HUDEP-2 (cell line): Measurements from ENCODE around the gene ITGA2B.
"Not testable (repeated sequence)": the region's sequence is repeated elsewhere in the genome, so short reads cannot be mapped to it uniquely, and the experiment has no call there.

Source experiments
- DNase-seq, 76 experiments: peaks; one replicate each; lab custom pipeline; 2025; ENCODE audit not compliant: unreplicated experiment in 76 of 76; lab: John Stamatoyannopoulos, UW

The ITGA2B gene

DNA sequence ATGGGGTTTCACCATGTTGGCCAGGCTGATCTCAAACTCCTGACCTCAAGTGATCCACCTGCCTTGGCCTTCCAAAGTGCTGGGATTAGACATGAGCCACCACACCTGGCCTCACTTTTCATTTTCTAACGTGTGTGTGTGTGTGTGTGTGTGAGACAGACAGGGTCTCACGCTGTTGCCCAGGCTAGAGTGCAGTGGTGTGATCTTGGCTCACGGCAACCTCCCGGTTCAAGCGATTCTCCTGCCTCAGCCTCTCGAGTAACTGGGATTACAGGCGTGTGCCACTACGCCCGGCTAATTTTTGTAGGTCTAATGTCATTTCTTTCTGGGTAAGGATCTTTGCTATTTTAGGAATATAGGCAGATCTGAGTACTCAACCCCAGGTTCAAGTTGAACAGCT, 4.7 kb upstream of the ITGA2B start:
- DNase-seq = not testable (repeated sequence)

DNA sequence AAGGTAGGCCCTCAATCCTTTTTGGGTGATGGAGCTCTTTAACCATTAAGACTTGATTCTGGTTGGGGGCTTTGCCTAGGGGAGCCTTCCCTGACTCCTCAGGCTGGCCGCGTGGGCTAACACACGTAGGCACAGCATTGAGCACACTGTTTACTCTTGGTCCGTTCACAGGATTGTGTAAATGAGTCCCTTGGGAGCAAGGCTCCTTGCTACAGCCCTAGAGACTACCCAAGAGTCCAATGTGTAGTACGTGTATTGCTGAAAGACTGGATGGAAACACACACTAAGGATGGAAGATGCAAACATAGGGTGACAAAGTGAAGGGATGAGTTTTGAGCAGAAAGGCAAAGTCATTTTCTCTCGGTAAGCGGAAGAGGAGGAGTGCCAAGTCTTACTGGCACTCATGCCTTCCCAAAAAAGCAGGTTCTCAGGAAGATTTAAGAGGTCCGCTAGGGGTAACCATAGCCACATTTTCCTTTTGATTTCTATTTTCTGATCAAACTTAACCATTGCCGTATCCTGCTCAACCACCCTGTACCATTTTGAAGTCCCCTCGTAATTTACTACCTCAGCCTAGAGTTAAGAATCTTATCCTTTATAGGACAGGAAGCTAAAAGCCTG, 911 bp upstream of the ITGA2B start:
- no peak for DNase-seq

DNA sequence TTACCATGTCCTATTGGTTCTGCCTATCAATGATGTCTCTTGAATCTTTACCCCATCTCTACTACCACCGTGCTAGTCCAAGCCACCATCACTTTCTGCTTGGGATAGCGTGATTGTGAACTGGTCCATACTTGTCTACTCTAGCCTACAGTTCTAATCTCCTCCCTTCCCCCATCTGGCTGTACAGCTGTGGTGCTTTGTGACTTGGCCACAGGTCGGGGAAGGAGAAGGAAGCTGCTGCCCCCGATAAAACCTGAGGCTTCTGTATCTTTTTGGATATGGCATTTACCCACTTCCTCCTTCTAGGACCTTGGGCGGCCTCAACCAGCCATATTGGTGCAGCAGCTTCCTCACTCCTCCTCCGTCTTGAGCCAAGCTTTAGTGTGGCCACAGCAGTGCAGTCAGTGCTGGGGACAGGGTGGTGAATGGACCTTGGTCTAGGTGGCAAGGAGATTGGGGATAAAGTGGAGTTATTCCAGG, 314 bp upstream of the ITGA2B start:
- DNase-seq = peak in 71 of 76 experiments; percentile 17 to 92 (median 66)

DNA sequence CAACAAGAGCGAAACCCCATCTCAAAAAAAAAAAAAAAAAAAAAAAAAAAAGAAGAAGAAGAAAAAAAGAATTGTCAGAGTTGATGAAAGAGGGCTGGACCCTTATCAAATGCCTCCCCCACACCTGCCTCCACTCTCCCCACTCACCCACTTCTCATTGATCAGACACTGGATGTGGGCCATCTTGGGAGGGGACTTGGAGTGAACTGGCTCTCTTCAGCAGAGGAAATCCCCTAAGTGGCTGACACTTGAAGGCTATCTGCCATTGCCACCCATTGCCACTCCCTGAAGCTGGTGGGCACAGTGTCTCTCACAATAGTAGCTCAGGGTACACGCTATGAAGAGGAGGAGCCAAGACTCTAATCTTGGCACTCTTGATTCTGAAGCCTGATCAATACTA, 1.6 kb downstream of the ITGA2B start:
- peak in 60 of 76 experiments; percentile 13 to 81 (median 42) for DNase-seq

DNA sequence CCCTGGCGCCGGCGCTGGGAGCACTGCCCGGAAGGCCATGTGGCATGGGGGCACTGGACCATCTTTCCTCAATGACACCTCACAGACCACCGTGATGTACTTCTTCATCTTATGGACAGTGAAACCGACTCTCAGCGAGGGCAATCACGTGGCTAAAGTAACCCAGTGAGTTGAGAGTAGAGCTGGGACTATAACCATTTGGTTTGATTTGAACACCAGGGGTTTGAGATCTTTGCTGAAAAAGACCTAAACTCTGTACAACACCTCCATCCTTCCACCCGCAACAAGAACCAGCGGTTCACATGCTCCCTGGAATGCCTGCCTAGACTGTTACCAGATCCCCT, 3.3 kb downstream of the ITGA2B start:
- DNase-seq = no peak

DNA sequence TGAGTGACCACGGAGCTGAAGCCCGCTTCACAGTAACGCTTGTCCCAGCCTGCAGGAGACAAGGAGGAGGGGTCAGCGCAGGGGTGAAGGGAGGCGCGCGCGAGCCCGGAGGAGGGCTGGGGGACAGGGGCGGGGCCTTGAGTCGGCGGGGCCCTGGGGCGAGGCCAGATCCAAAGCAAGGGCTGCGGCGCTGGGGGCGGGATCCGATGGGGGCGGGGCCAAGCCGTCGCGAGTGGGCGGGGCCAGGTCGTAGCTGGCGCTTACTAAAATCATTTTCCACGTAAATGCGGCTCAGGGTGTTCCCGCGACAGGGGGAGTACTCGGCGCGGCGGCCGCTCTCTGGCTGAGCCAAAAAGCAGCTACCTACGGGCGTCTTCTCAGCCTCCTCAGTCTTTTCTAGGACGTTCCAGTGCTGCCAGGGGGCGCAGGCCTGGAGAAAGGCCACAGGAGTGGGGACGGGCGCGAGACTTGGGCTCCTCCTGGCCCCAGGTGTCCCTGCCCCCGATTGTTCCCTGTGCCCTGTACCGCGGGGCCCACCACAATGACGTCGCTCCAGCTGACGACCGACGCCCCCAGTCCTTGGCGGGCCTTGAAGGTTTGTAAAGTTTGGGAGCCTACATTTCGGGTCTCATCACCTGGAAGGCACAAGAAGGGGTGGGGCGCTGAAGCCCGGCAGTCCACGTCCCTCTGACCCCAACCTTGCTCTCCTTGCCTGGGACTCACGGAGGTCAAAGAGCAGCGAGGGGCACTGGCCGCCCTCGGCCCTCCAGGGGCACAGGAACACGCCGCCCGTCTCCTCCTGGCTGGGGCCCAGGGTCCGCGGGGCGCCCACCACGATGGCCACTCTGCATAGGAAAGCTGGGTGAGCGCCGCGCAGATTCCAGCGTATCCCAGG, 3.9 kb downstream of the ITGA2B start:
- peak in 72 of 76 experiments; percentile 19 to 91 (median 76) for DNase-seq

DNA sequence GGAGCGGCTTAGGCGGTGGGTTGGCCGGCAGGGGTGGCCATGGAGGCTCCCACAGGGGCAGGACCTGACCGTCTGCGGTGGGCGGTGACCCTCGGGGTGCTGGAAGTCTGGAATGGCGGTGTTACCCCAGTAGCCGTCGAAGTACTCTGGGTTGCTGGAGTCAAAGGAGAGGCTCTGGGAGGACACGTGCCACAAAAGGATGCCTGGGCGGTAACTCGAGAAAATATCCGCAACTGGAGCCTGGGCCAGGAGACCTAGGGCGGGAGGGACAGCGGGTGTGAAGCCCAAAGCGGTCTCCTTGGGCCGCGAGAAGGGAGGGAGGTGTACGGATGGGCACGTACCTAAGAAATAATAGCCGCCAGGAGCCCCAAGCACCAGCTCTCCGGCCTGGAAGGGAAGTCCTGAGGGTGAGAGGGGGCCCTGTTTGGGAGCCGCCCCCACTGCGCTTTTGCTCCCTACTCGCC, 4.6 kb downstream of the ITGA2B start:
- DNase-seq = no peak

DNA sequence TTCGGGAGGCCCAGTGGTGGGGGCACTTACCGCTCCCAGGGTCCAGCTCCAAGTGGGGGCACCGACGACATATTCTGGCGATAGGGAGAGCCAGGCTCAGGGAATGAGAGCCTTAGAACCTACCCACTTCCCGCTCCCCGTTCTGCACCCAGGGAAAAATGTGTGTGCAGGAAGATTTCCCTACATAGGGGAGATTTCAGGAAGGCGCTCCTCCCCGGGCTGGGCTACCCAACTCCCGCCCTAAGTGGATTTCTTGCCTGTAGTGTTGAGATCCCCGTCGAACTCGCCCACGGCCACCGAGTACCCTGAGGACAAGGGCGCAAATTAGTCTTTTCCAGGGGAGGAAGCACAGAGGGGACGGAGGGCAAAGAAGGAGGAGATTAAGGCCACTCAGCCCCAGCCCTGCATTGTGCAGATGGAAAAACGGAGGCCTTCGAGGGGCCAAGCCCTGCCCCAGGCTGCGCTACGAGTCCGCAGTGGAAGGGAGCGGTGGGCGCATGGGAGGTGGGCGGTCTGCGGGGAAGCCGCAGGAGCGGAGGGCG, 5.1 kb downstream of the ITGA2B start:
- no peak for DNase-seq

DNA sequence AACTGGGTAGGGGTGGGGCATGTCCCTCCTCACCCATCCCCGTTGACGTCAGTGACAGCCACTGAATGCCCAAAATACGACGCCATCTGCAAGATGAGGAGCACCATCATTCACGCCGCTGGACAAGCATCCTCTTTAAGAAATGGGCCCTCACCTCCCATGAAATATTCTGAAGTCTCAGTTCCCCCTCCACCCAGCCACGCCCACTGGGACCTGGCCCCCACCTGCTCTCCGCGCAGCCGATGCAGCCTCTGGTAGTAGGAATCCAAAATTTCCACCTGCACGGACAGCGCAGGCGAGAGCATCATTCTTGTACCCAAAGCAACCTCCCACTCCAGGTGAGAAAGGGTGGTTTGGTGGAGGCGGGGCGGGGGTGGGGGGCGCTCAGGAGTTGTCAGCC, 5.6 kb downstream of the ITGA2B start:
- DNase-seq = no peak

DNA sequence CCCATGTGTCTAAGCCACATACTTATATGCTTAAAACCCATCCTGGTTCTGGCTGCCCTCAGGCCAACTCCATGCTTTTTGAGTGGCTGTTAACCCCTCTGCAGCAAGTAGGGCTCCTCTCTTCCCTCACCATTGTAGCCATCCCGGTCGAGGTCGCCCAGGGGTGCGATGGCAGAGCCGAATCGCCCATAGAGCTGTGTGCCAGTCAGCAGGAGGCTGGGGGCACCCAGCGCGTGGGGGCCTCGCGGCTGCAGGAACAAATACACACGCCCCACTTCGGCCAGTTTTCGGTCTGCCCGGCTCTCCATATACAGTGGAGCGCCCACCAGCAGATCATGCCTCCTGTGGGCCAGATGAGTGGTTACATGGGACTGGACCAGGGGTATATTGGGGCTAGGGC, 6.1 kb downstream of the ITGA2B start:
- no peak for DNase-seq

DNA sequence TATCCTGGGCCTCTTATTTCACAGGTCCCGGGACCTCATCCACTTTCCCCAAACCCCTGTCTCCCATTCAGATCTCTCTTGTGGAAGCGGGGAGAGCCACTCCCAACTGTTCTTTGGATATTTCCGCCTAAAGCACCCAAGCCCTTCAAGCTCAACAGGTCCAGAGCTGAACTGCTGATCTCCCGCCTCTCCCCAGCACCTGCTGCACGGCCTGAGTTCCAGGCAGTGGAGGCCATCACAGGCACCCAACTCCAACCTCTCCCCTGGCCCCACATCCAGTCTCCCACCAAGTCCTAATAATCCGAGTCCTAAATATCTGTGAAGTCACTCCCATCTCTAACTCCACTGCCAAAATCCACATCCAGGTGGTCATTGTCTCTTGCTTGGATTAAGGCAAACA, 6.5 kb downstream of the ITGA2B start:
- no peak for DNase-seq

DNA sequence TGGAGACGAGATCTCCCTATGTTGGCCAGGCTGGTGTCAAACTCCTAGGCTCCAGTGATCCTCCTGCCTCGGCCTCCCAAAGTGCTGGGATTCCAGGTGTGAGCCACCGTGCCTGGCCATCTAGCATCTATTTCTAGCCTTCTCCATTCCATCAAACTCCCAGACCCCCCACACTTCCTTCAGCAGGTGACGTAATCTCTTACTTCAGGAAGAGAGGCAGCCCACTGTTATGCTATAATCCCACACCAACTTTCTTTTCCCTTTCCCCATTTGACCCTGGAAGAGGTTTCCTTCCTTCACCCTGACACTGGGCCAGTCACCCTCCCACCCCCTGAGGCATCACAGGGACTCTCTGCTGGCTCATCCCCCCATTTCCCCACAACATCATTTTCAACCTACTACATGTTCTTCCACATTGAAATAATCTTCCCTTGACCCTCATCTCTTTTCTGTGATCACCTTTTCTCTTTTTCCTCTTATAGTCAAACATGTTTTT, 7.6 kb downstream of the ITGA2B start:
- no peak for DNase-seq

DNA sequence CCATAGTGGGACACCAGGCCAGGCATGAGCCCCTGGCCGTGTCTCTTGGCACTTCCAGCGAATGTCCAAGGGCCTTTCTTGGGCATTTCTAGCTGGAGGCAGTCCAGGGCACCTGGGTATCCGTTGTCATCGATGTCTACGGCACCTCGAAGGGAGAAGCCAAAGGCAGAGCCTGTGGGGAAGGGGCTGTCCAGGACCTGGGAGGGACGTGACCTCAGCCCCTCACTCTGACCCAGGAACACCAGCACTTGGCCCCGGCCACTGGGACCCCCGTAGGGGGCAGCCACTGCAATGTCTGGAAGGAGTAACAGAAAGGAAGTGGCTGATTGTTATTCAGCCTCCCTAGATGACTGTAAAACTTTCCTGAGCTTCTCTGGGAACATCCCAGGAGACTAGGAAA, 8.7 kb downstream of the ITGA2B start:
- no peak for DNase-seq

DNA sequence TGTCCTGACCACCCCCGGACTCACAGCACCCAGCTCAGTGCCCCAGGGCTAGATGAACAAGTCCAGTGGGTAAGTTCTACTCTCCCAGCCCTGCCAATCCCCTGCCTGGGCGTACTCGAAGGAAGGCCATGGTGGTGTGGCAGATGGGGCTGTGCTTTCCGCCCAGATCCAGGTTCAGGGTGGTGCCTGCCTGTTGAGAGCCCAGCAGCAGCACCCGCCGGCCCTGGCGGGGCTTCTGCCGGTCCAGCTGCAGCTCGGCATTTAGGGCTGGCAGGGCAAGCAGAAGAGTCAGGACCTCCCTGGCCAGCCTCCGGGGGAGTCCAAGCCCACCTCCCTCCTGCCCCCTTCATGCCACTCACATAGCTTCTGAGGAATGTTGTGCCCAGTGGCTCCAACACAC, 9.6 kb downstream of the ITGA2B start:
- DNase-seq = no peak

DNA sequence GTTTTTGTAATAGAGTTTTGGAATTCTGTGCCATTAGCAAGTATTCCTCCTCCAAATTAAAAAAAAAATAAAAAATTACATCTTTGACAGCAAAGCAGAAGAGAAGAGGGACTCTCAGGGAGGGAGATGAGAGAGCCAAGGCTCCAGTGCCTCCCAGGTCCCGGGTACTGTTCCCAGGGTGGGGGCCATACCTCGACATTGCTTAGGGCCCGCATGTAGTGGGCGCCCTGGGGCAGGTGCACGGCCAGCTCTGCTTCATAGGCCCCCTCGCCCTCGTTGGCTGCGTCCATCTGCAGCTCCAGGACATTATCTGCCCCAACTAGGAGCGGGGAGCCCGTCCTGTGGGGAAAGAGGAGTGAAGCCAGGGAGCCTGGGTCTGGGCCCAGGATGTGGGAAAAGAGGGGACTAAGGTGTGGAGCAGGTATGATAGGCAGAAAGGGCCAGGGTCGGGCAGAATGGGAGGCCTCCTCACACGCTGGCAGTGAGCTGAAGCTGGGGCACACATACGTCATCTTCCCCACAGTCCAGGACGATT, 11.2 kb downstream of the ITGA2B start:
- DNase-seq = no peak

DNA sequence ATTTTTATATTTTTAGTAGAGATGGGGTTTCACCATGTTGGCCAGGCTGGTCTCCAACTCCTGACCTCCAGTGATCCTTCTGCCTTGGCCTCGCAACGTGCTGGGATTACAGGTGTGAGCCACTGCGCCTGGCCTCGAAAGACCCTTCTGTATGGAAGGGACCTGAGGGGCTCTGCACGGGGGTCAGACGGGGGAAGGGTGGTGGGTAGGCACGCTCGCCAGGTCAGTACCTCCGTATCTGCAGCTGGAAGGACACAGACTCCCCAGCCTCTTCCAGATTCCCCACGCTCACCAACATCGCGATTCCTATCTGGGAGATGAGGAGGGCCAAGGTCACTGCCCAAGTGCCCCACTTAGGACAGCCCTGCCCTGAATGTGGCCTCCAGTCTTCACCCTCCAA, 12.7 kb downstream of the ITGA2B start:
- DNase-seq = no peak

DNA sequence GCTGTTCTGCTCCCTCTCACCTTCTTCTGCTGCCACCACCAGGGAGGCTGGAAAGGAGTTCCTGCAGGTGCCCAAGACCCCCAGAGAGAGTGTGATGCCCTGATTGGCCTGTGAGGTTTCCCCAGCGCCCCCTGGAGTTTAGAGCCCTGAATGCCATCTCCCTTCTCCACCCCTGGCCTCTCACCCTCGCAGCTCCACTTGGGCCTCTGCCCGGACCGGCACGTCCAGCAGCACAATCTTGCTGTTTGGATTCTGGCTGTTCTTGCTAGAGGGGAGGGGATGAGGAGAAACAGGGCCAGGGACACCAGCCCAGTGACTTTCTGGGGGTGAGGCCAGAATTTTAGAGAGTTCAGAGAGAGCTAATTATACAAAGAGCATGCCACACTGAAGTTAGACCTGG, 13.3 kb downstream of the ITGA2B start:
- DNase-seq = peak in 15 of 76 experiments; percentile 4 to 45 (median 15)

DNA sequence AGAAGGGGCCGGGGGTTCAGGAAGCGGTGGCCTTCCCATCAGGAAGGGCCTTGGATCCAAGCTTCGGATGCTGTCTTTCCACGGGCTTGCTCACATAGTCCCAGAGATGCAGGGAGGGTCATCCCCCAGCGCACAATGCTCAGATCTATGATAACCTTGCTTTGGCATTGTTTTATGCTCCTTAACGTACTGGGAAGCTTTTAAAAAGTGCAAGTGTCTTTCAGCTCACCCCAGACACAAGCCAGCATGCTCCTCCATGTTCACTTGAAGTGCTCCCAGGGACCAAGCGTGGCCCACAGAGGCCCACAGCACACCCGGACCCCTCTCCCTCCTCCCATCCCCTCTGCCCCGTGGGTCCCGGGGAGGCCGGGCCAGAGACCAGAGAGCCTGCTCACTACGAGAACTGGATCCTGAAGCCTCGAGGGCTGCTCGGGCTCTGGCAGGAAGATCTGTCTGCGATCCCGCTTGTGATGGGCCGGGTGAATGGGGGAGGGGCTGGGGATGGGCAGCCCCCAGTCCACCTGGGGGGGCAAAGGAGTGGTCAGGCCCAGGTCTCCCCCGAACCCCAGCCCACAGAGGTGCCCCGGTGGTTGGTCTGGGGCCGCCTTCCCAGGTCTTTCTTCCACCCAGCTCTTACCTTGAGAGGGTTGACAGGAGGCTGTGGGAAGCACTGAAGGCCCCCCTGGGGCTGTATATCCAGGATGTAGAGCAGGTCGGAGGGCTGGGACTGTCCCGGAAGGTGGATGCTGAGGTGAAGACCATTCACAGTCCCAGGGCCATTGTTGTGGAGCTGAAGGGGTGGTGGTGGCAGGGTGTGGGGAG, 14.0 kb downstream of the ITGA2B start:
- DNase-seq = no peak

DNA sequence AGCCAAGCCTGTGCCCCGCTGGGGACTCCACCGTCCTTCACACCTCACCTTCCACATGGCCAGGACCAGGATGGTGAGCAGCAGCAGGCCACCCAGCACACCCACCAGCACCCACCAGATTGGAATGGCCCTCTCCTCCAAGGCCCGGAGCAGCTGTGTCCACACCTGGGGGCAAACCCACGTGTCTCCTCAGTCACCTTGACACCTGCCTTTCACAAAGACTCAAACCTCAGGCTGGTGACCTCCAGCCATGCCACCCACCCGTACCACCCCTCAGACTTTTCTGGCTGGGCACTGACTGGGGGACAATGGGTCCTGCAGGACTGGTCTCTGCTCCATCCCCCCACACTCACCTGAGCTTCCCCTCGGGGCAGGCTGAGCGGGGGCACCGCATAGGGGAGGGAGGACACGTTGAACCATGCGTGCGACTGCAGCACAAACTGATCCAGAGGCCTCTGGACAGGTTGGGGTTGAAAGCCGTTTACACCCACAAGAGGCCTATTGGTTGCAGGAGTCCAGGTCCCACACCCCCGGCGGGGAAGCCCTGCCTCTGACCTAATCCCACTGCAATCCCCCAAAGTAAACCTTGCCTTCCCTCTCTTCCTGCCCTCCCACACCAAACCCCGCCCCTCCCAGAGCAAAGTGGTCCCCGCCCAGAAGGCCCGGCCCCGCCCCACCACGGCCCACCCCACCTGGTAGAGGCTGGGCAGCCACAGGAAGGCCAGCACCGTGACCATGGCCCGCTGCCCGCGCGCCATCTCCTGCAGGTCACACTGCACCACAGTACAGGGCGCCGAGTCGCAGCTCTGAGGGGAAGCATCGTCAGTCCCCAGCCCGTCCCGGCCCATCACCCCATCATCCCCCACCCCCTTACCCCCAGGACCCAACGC, 14.9 kb downstream of the ITGA2B start:
- DNase-seq = no peak
